Measurements from ENCODE around the gene IL19. TPM values are rescaled to one million over a fixed set of nuclear protein-coding genes. Genes with fewer than 3 reads are reported as not detected.
"Not testable (repeated sequence)": the region's sequence is repeated elsewhere in the genome, so short reads cannot be mapped to it uniquely, and the experiment has no call there.

IL19 gene
- total RNA-seq, 1 donor from 2014 or later: not detected

DNA sequence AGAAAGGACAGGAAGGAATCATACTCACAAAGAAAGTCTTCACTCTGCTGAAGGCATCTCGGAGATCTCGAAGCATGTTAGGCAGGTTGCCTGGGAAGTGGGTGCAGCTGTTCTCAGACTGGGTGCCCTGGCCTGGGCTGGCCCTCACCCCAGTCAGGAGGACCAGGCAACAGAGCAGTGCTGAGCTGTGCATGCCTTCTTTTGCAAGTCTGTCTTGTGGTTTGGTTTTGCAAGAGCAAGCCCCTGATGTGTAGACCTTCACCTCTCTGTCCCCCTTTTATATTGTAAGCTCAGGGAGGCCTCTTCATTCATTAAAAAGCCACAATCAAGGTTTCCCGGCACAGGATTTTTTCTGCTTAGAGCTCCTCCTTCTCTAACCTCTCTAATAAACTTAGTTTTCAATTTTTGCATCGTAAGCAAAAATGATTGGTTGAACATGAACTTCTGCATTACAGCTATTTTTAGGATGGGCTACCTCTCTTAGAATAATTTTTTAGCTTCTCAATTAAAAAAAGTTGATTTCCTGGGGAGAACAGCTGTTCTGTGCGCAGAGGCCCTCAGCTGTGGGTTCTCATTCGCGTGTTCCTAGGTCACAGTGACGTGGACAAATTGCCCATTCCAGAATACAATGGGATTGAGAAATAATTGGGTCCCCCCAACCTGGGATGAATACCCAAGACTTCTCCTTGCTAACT is 1.8 kb downstream of the IL19 start, which contains the start of gene IL10:
TSS of gene IL10 (minus strand) at position 252 of the 695 bp plus-strand sequence. CDS start at position 193, 59 bp downstream.
- no peak for DNase-seq (ENCODE audit: low spot score)

DNA sequence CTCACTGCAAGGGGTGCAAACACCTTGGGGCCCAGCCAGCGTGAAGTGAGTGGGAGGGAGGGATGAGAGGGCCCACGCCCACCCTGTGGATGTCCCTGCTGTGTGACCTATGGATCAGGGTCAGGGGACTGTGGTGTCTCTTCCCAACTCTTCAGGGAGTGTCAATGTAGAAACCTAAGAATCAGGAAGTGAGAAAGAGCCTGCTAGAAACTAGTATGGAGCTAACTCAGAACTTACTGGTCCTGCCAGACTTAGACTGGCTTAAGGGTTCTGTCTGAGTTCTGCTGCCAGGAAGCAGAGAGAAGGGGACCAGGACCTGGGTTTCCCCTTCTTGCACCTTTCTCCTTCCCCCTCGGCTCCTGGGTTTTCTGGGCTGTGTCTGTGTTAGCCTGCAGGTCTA is 3.5 kb downstream of the IL19 start:
- no peak for DNase-seq (ENCODE audit: low spot score)

DNA sequence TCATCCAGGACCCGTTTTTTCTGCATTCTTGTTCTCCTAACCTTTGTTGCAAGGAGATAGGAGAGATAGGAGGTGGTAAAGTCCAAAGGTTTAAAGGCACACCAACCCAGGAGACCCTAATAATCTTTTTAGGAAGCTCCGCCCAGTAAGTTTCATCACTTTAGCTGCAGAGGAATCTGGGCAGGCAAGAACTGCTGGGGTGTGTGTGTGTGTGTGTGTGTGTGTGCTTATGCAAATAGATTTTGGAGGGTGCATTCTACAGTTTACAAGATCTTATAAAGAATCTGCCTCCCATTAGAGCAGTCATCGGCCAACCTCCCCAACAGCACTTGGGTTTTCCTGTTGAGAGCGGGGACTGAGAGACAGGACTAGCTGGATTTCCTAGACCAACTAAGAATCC is 5.7 kb downstream of the IL19 start:
- DNase-seq (ENCODE audit: low spot score): no peak

DNA sequence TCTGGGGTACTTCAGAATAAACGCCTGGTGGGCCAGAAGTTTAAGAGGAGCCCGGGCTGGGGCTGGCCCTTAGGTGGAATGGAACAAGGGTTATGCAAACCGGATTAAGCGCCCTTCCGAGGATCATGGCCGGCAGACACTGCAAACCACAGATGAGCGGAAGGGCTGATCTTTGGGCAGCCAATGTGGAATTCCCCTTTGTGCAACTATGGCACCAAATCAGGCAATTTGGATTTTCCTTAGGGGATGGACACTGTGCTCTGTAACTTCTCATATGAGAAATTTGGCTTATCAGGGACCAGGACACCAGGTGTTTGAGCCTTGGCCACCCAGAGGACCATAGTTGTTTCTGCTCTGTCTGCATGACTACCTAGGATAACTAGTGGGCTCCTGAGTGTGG is 7.5 kb downstream of the IL19 start:
- no peak for DNase-seq (ENCODE audit: low spot score)

- DNase-seq (ENCODE audit: low spot score): not testable (repeated sequence)
Measured at GRCh38 chr1:206778911-206779310, 8.3 kb downstream of the IL19 start.

DNA sequence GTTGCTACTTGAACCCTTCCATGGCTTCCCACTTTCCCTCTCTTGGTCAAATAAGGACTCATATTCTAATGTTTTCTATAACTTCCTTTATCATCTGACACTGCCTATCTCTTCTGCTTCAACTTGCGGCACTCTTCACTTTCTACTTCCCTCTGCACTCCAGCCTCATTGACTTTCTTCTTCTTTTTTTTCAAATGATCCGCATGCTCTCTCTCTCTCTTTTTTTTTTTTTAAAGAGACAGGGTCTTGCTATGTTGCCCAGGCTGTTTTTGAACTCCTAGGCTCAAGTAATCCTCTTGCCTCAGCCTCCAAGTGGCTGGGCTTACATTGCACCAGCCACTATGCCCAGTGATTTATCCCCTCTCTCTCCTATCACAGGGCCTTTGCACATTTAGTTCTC is 9.1 kb downstream of the IL19 start:
- no peak for DNase-seq (ENCODE audit: low spot score)

DNA sequence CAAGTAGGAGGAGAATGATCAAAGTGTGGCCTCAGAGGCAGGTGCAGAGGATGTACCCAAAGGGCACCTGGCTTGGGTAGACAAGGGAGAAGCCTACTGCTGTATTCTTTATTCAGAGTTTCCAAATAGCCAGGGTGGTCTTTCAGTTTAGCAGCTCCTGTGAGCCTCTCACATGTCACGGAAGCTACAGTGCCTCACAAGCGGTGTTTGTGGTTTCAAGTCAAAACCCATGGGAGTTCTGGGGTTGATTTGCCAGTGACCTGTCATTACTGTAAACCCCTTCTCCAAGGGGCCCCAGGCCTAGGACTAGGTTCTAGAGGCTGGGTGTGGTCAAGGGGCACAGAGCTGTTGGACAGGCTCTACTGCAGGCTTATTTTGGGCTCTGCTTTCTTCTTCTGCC is 11.9 kb downstream of the IL19 start:
- no peak for DNase-seq (ENCODE audit: low spot score)

- DNase-seq (ENCODE audit: low spot score): no peak
Measured at GRCh38 chr1:206783506-206783905, 12.9 kb downstream of the IL19 start.

DNA sequence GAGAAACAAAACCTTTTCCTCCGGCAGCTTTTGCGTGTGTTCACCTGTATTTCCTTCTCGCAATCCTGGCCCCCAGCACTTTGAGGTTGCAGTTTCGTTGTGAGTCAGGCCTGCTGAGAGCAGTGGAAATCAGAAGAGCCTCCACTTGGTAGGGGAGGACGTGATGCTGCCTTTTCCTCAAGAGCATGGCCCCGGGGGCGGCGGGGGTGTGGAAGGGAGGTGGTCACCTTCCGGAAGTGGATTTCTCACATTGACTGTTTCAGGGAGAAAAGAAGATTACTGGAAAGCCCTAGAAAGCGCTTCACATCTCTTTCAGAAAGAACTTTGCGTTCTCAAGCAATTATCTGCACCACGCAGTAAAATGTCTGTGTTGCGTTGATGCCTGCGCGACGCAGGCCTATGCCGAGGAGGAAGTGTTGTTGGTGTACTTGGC is 13.9 kb downstream of the IL19 start:
- no peak for DNase-seq (ENCODE audit: low spot score)

DNA sequence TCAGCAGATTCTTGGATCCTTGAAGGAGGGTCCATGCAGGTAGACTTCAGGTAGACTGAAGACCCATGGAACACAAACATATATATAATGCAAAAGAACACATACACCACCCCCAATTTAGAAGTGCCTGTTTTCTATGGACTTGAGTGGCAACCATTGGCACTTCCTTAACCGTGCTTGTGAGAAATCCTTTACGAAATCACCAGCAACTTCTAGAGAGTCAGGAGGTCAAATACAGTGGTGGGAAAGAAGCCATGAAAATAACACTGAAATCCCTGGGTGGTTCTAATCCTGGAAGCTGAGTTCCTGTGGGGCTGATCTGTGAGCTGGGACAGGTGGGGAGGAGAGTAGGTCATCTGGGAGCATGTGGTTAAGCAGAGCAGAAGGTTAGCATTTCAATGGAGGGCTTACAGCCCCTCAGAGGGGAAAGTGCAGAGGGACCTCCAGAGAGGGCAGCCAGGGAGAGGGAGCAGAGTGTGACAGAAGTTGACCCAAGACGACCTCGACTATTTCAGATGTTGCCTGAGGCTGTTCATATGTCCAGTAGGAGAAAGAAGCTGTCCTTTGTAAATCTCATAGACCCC is 14.7 kb downstream of the IL19 start:
- DNase-seq (ENCODE audit: low spot score): no peak

DNA sequence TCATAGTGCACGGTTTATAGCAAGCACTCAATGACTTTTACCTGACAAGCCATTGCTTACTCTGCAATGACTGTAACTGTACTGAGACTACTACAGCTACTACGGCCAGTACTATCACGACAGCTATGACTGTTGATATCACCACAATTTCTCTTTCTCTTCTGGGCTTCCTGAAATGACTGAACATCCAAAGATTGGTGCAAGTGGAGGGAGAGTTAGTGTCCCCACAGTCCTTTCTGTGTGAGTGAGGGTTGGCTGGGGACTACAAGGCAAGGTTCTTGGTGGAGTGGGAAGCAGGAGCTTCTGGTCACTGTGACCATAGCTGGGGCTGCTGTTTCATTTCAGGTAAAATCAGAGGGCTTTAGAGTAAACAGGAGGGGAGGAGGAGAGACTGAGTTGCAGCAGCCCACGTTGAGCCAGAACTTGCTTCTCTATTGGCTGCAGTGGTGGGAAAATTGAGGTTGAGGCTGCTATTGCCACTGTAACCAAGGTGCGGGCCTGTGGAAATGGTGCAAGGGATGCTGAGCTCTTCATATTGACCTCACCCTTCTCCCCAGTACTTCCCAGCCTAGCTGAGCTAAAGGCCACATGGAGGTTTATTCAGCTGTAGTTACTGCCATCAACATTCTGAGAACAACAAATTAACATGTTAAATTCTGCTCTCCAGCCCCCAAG is 15.8 kb downstream of the IL19 start:
- DNase-seq (ENCODE audit: low spot score): no peak

DNA sequence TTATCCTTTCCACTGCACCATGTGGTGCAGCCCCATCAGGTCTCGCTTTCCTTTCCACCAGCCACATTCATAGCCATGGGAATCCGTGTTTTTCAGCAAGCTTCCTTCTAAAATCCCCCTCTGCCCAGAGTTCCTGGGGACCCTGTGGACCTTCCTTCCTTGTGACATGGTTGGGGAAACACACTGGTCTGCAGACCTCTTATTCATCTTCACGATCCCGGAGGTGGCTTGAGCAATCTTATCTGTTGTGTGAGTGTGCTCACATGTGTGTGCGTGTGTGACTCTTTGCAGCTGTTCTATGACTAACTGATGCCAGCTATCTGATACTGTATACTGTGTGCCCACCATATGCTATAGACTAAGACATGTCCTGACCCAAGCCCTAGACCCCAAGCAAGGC is 17.3 kb downstream of the IL19 start:
- DNase-seq (ENCODE audit: low spot score): no peak

- no peak for DNase-seq (ENCODE audit: low spot score)
Measured at GRCh38 chr1:206788487-206789050, 18.0 kb downstream of the IL19 start.

GRCh38 chr1:206790502-206791250 is 20.1 kb downstream of the IL19 start:
- no peak for DNase-seq (ENCODE audit: low spot score)

DNA sequence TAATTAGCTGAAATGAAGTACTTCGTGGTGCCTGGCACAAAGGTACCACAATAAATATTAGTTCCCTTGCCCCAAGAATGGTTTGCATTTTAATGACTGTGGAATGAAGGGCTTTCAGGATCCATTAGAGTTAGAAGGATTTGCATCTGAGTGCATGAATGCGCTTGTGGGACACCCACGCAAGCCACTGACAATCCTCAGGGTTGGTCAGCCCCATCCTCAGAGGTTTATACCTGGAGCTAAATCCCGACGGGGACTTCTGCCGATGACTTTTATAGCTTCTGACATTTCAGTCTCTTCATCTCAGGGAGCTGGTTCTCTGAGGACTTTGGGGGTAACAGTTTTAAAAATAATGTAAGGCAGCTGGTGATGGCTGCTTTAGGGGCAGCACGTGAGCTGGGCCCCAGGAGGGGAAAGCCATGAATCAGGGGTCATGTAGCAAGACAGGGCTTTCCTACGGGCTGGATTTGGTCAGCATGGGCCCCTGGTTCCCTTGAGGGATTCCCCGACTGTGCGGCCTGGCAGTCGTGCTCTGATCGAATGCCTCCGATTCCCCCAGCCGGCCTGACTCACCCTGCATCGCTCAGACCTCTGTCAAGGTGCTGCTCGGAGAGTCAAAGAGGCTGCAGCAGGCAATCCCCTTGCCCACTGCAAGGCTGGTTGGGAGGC is 22.5 kb downstream of the IL19 start:
- no peak for DNase-seq (ENCODE audit: low spot score)

GRCh38 chr1:206793620-206794019 is 23.0 kb downstream of the IL19 start:
- DNase-seq (ENCODE audit: low spot score): no peak

DNA sequence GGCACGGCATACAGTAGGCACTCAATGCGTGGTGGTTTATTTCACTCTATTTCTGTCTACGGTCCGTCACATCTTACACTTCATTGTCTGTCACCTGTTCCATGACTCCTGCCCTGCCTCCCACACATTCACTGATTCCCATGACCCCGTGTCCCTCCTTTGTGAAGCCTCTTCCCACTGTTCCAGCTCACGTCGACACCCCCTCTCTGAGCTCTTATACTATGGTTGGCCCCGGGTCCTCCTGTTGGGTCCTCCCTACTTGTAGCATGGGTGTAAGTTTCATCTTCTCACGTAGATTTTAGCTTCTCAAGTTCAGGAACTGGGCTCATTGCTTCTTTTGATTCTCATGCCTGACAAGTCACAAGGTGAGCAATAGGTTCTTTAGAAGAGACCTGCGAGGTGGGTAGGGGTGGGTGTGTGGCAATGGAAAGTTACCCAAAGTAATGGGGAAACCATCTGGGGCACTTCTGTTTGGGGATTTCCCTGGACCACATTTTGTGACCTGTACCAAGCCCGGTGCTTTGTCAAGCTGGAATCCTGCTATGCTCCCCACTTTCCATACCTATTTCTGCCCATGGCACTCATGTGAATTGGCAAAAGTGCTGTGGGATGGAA is 23.8 kb downstream of the IL19 start:
- DNase-seq (ENCODE audit: low spot score): no peak

- DNase-seq (ENCODE audit: low spot score): no peak
Measured at GRCh38 chr1:206796116-206796515, 25.5 kb downstream of the IL19 start.

DNA sequence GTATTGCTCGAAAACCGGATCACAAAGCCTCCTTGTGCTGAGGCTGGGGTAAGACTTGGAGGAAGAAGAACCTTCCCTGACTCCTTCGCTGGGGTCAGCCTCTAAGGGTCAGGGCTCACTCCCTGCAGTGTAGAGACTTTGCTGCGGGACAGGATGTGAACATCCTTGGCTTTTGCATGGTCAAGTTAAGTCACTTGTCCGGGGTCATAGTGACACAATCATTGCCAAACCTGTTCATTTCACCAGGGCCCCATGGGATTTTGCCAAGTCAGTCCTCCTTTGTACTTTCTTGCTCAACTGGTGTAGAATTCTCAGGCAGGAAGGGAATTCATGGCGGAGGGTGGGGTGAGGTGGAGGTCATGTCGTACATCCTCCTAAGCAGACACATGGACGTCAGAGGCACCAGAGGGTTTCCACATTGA is 26.4 kb downstream of the IL19 start:
- no peak for DNase-seq (ENCODE audit: low spot score)

DNA sequence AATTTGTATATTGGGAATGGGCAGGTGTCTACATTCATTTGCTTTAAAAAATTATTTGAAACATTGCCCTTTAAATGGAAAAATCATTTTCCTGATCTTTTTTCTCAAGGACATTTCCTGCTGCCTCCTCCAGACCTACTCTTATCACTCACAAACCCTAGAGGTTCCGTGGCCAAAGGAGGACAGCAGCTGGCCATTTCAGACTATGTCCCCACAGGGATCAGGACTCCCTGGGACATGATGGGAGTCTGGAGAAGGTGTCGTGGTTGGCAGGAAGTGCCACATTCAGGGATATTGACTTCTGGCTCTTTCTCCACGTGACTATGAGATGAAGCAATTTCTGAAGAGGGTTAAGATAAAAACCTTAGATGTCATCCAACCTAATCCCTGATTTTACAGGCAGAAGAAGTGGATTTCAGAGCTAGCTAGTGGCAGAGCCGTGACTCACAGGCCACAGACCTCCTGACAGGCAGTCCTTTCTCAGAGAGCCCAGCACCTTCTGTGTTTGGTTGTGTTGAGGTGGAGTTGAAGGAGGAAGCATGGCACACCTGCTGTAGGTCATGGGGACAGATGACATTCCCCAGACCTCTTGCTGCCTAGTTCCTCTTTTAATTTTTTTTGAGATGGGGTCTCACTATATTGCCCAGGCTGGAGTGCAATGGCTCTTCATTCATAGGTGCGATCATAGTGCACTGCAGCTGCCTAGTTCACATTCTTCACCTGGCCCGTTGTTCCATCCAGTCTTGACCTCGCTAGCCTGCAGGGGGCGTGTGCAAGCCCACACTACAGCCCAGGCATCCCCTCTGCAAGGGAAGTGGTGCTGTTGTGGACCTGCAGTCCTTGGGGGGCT is 27.2 kb downstream of the IL19 start:
- no peak for DNase-seq (ENCODE audit: low spot score)
